H1 (cell line): ENCODE results near the gene MAPK11. TPM values are rescaled to one million over a fixed set of nuclear protein-coding genes. Genes with fewer than 3 reads are reported as not detected.

ENCODE experiments used
- CTCF ChIA-PET: fragments of 300-600 bp; sonication (Branson Sonifier 250); formaldehyde crosslinking; loops from one replicate; lab custom pipeline; 2021; ENCODE audit not compliant: partially characterized antibody; lab: Charles Lee
- POLR2A ChIA-PET: fragments of 300-600 bp; sonication (Branson Sonifier 250); formaldehyde crosslinking; loops from one replicate; lab custom pipeline; 2021; ENCODE audit warnings: inconsistent platforms; ENCODE audit not compliant: partially characterized antibody; lab: Charles Lee
- DNase-seq, 2 experiments: peaks; one replicate each; pipeline versions ENCODE4 v3.0.0 to v3.0.0-alpha.2; 2010 to 2022; ENCODE audit warnings: low spot score in 2 of 2, low read depth in 1 of 2, mixed read lengths in 1 of 2
- FAIRE-seq: peaks from 2 replicates; lab custom pipeline; 2011; peaks lifted over from hg19 to GRCh38; lab: Jason Lieb, UNC
- H2AFZ ChIP-seq: 2 replicates; pipeline ENCODE4 v1.8.1; 2012; ENCODE audit warnings: low read length, inconsistent platforms
- H2AK5ac ChIP-seq: 2 replicates; pipeline ENCODE4 v1.6.1; 2013; ENCODE audit warnings: low read depth, low read length
- H2BK120ac ChIP-seq: replicated peaks from 2 replicates; pipeline ENCODE3; 2013; ENCODE audit warnings: low read depth, low read length, inconsistent platforms
- H2BK12ac ChIP-seq: 2 replicates; pipeline ENCODE4 v1.6.1; 2013; ENCODE audit warnings: low read depth, low read length
- H2BK15ac ChIP-seq: 2 replicates; pipeline ENCODE4 v1.6.1; 2013; ENCODE audit warnings: low read length
- H2BK20ac ChIP-seq: 2 replicates; pipeline ENCODE4 v1.6.1; 2013; ENCODE audit warnings: low read length
- H2BK5ac ChIP-seq: 2 replicates; pipeline ENCODE4 v1.6.1; 2013; ENCODE audit warnings: low read depth, low read length
- H3K14ac ChIP-seq: 2 replicates; pipeline ENCODE4 v1.6.1; 2013; ENCODE audit warnings: inconsistent platforms; ENCODE audit not compliant: insufficient read length
- H3K18ac ChIP-seq: 2 replicates; pipeline ENCODE4 v1.6.1; 2013; ENCODE audit warnings: low read length; ENCODE audit errors: extremely low read depth
- H3K23ac ChIP-seq: 2 replicates; pipeline ENCODE4 v1.6.1; 2013; ENCODE audit warnings: inconsistent platforms; ENCODE audit not compliant: insufficient read length
- H3K23me2 ChIP-seq: 2 replicates; pipeline ENCODE4 v1.6.1; 2013; ENCODE audit warnings: low read depth, low read length
- H3K27ac ChIP-seq: 2 replicates; pipeline ENCODE4 v1.6.1; 2011; ENCODE audit warnings: low read depth, low read length, inconsistent platforms
- H3K27me3 ChIP-seq, 4 experiments: replicated peaks in 1 of 4; 1 replicate in 1 of 4; 2 replicates in 3 of 4; pipeline versions ENCODE4 v1.6.1 to v1.8.1; 2011 to 2013; ENCODE audit warnings: low read length in 3 of 4, mild to moderate bottlenecking in 3 of 4, inconsistent platforms in 2 of 4, mixed read lengths in 2 of 4, moderate library complexity in 1 of 4; ENCODE audit not compliant: control insufficient read depth in 3 of 4, insufficient read depth in 3 of 4; ENCODE audit errors: extremely low read depth in 1 of 4
- H3K36me3 ChIP-seq, 4 experiments: 2 replicates each; pipeline versions ENCODE4 v1.6.1 to v1.8.1; 2011 to 2013; ENCODE audit warnings: mild to moderate bottlenecking in 4 of 4, low read length in 3 of 4, moderate library complexity in 2 of 4, control low read depth in 1 of 4, inconsistent platforms in 1 of 4; ENCODE audit not compliant: insufficient read depth in 4 of 4, control insufficient read depth in 2 of 4
- H3K4ac ChIP-seq: replicated peaks from 2 replicates; pipeline ENCODE3; 2013; ENCODE audit warnings: low read length, low read depth, mixed read lengths, inconsistent platforms; ENCODE audit not compliant: insufficient read length
- H3K4me1 ChIP-seq, 4 experiments: replicated peaks in 1 of 4; 1 replicate in 1 of 4; 2 replicates in 3 of 4; pipeline versions ENCODE4 v1.6.1 to v1.8.1; 2011 to 2013; ENCODE audit warnings: low read length in 3 of 4, inconsistent platforms in 2 of 4, mixed read lengths in 1 of 4; ENCODE audit not compliant: insufficient read depth in 4 of 4, control insufficient read depth in 3 of 4
- H3K4me2 ChIP-seq, 2 experiments: 2 replicates each; pipeline versions ENCODE4 v1.6.1 to v1.8.1; 2011 to 2013; ENCODE audit warnings: low read depth in 2 of 2, low read length in 2 of 2, control low read depth in 1 of 2, inconsistent platforms in 1 of 2, mild to moderate bottlenecking in 1 of 2; ENCODE audit not compliant: insufficient read depth in 1 of 2
- H3K4me3 ChIP-seq, 4 experiments: fragments of 200-600, 300-600 bp in 1 of 4; sonication (generic), shearing (Covaris generic), sonication (Bioruptor Twin) in 1 of 4; 2 replicates each; pipeline versions ENCODE4 v1.5.1 to v1.8.1; 2011 to 2016; ENCODE audit warnings: low read length in 4 of 4, low read depth in 3 of 4, control low read depth in 2 of 4, inconsistent platforms in 2 of 4, mild to moderate bottlenecking in 2 of 4, mixed read lengths in 1 of 4, moderate library complexity in 1 of 4; ENCODE audit not compliant: insufficient read depth in 2 of 4; ENCODE audit errors: extremely low read depth in 1 of 4
- H3K56ac ChIP-seq: replicated peaks from 2 replicates; pipeline ENCODE3; 2013; ENCODE audit warnings: low read depth, mild to moderate bottlenecking, mixed read lengths, low read length, inconsistent platforms; ENCODE audit not compliant: insufficient read length
- H3K79me1 ChIP-seq: 2 replicates; pipeline ENCODE4 v1.6.1; 2013; ENCODE audit warnings: low read depth, low read length, control low read depth
- H3K79me2 ChIP-seq, 2 experiments: 2 replicates each; pipeline versions ENCODE4 v1.6.1 to v1.8.1; 2012 to 2013; ENCODE audit warnings: low read length in 2 of 2, mild to moderate bottlenecking in 2 of 2, inconsistent platforms in 1 of 2; ENCODE audit not compliant: insufficient read depth in 2 of 2, control insufficient read depth in 1 of 2
- H3K9ac ChIP-seq, 4 experiments: replicated peaks in 1 of 4; 1 replicate in 1 of 4; 2 replicates in 3 of 4; pipeline versions ENCODE4 v1.6.1 to v1.8.1; 2011 to 2013; ENCODE audit warnings: low read depth in 3 of 4, low read length in 3 of 4, control low read depth in 2 of 4, mild to moderate bottlenecking in 2 of 4, moderate library complexity in 2 of 4, inconsistent platforms in 1 of 4; ENCODE audit errors: extremely low read depth in 1 of 4
- H3K9me3 ChIP-seq, 2 experiments: 2 replicates each; pipeline versions ENCODE4 v1.6.1 to v1.8.1; 2012 to 2013; ENCODE audit warnings: mild to moderate bottlenecking in 2 of 2, moderate library complexity in 2 of 2, control low read depth in 1 of 2, inconsistent platforms in 1 of 2, low read depth in 1 of 2, low read length in 1 of 2, mixed read lengths in 1 of 2; ENCODE audit not compliant: insufficient read depth in 2 of 2
- H4K20me1 ChIP-seq, 2 experiments: replicated peaks in 1 of 2; 2 replicates each; pipeline versions ENCODE3 to v1.8.1; 2011 to 2013; ENCODE audit warnings: inconsistent platforms in 2 of 2, low read length in 2 of 2, mild to moderate bottlenecking in 1 of 2; ENCODE audit not compliant: insufficient read depth in 2 of 2, control insufficient read depth in 1 of 2
- H4K5ac ChIP-seq: 2 replicates; pipeline ENCODE4 v1.6.1; 2013; ENCODE audit warnings: low read length, low read depth, mixed read lengths, inconsistent platforms; ENCODE audit not compliant: insufficient read length
- H4K8ac ChIP-seq: 2 replicates; pipeline ENCODE4 v1.8.0; 2013; ENCODE audit warnings: mild to moderate bottlenecking, moderate library complexity, low read length, inconsistent platforms; ENCODE audit not compliant: insufficient read depth; ENCODE audit errors: extremely low read depth
- H4K91ac ChIP-seq: replicated peaks from 2 replicates; pipeline ENCODE3; 2013; ENCODE audit warnings: low read length, mixed read lengths, inconsistent platforms; ENCODE audit not compliant: insufficient read length
- RAD21 ChIP-seq, 2 experiments: IDR thresholded peaks in 1 of 2; conservative IDR thresholded peaks in 1 of 2; 2 replicates each; pipeline ENCODE4 v1.6.1; 2011; ENCODE audit warnings: low read depth in 2 of 2, low read length in 2 of 2, improper control_type of control experiment in 1 of 2, inconsistent platforms in 1 of 2, mild to moderate bottlenecking in 1 of 2, moderate library complexity in 1 of 2
- SIN3A ChIP-seq, 2 experiments: IDR thresholded peaks in 1 of 2; conservative IDR thresholded peaks in 1 of 2; 2 replicates each; pipeline ENCODE4 v1.6.1; 2011 to 2012; ENCODE audit warnings: low read length in 2 of 2, improper control_type of control experiment in 1 of 2, low read depth in 1 of 2, mild to moderate bottlenecking in 1 of 2
- WGBS, 2 experiments: shearing (Covaris generic) in 1 of 2; methylation state at CpG; one replicate each; pipeline versions ENCODE4 v1.1.6 to v1.1.7; 2013 to 2015; ENCODE audit warnings: low lambda C conversion rate in 2 of 2, mixed read lengths in 2 of 2, inconsistent platforms in 1 of 2, low coverage in 1 of 2, missing lambda C conversion rate in 1 of 2; ENCODE audit not compliant: insufficient replicate concordance in 2 of 2, insufficient coverage in 1 of 2, insufficient read length in 1 of 2; ENCODE audit errors: extremely low coverage in 1 of 2, missing lambda C conversion rate in 1 of 2; 5-methylcytosine and 5-hydroxymethylcytosine counted together
- polyA plus RNA-seq, 7 experiments: library from polyadenylated mRNA; depleted of rRNA in 3 of 7; stranded (reverse) in 5 of 7; unstranded in 2 of 7; fragments of >200 nt in 5 of 7; fragments of 200-250 nt in 2 of 7; gene quantifications; 1 replicate in 5 of 7; 2 replicates in 1 of 7; 4 replicates in 1 of 7; pipeline versions ENCODE4 v1.2.1 to v1.2.3, GENCODE V29; 2011 to 2013; ENCODE audit warnings: missing spikeins in 2 of 7, mixed read lengths in 2 of 7
- total RNA-seq: library from RNA; stranded (reverse); fragmentation: NEBNext Ultra II Directional; extraction: Animal tissue kit (Norgen Biotek cat#: 25700); gene quantifications from 2 replicates; pipeline ENCODE4 v1.2.1, GENCODE V29; 2021

The MAPK11 gene
- total and polyA plus RNA-seq, 2 of the 8 experiments (the other 6 are each of a cell fraction or from before 2014, with no cell fraction given): 0.70 to 1.5 TPM

- Histone ChIP-seq H4K20me1 (peaks cover 6 to 9% of the 10 kb centered on the region in 2 experiments), H3K4ac (no peak overlapping the region), H2BK120ac (no peak overlapping the region), H3K79me2 (no peaks in the 10 kb centered on the region), H3K4me1 (peaks cover 2 to 14% (median 9%) of the 10 kb centered on the region in 4 experiments; a peak in 6 of 7 replicates), H4K8ac (no peak overlapping the region), H3K27ac (no peak overlapping the region), H4K91ac (no peak overlapping the region), H2AK5ac (no peak overlapping the region), H2BK20ac (no peak overlapping the region), H2BK15ac (no peak overlapping the region), H4K5ac (no peak overlapping the region), H2AFZ (no peak overlapping the region), H3K23me2 (peaks cover 11% of the 10 kb centered on the region; the same call in 1 of the 2 replicates), H3K4me2 (peak overlapping the region; percentile 59 to 79), H2BK12ac (no peak overlapping the region; the same call in 1 of the 2 replicates), H3K36me3 (peaks cover 4 to 22% (median 16%) of the 10 kb centered on the region in 4 experiments; a peak in 6 of 8 replicates), H3K9ac (no peak overlapping the region), H3K14ac (no peak overlapping the region), H2BK5ac (no peak overlapping the region), H3K4me3 (peak overlapping the region in 2 of 4 experiments; percentile 9 to 55; a peak in 2 of 8 replicates), H3K9me3 (peaks cover 7 to 23% of the 10 kb centered on the region in 2 experiments; a peak in 3 of 4 replicates), H3K79me1 (no peaks in the 10 kb centered on the region), H3K18ac (no peak overlapping the region; the same call in 1 of the 2 replicates), H3K23ac (no peak overlapping the region), H3K27me3 (peaks cover 24 to 40% (median 36%) of the 10 kb centered on the region in 4 experiments; a peak in 6 of 7 replicates), H3K56ac (no peak overlapping the region)
- ChIA-PET POLR2A (interaction anchor here (0.9 to 3.2 kb wide), 8 partner anchors 11 to 69 kb away, joined by 3 to 12 read pairs (median 4); partner anchors contain the start of genes HDAC10 and MAPK12), CTCF (interaction anchor here (0.6 to 6.0 kb wide), 20 partner anchors 10 to 167 kb away, joined by 3 to 39 read pairs (median 4); partner anchors contain the start of genes DENND6B and MAPK12)
- 41% methylated on average over 16 of the region's 26 CpGs; no CpG with 5 or more reads in 1 of the 2 experiments for WGBS, 2 experiments
- FAIRE-seq: no peak
- no peak for TF ChIP-seq RAD21 (IDR thresholded peaks at IDR 0.05 in 1 of 2, conservative IDR thresholded peaks at IDR 0.05 in 1 of 2; ENCODE audit: low read depth in 2 of 2, low read length in 2 of 2)
- 0 out of 4 replicates have a peak, but pooled peaks of 1 of the 2 experiments have one; percentile 2 for TF ChIP-seq SIN3A (conservative IDR thresholded peaks at IDR 0.05 in 1 of 2, IDR thresholded peaks at IDR 0.05 in 1 of 2; ENCODE audit: low read depth in 1 of 2, low read length in 2 of 2)
- peak in 1 of 2 experiments; percentile 73 for DNase-seq
Measured at GRCh38 chr22:50272044-50272802, 2.0 kb upstream of the MAPK11 start.
